Measurements from ENCODE around the gene PHETA1.

Gene PHETA1

GRCh38 chr12:111349748-111350520 lies 19.0 kb downstream of the PHETA1 start:
- no peaks in the 10 kb centered on the region for H3K36me3 ChIP-seq (ENCODE audit: control insufficient read depth, insufficient read depth, low read length)
- no peak overlapping the region for H2AFZ ChIP-seq
- H3K79me2 ChIP-seq = no peaks in the 10 kb centered on the region
- H3K27ac ChIP-seq = no peak overlapping the region
- no peaks in the 10 kb centered on the region for H3K27me3 ChIP-seq (ENCODE audit: control insufficient read depth, insufficient read depth, low read length)
- no peak overlapping the region for H3K9ac ChIP-seq
- no peak for TF ChIP-seq CTCF (IDR thresholded peaks at IDR 0.05)
- H3K9me3 ChIP-seq (ENCODE audit: control insufficient read depth, low read length) = no peaks in the 10 kb centered on the region
- H3K4me1 ChIP-seq = no peaks in the 10 kb centered on the region
- no peak overlapping the region for H3K4me3 ChIP-seq (ENCODE audit: low read depth, low read length)
- H3K4me2 ChIP-seq (ENCODE audit: low read length) = no peak overlapping the region

GRCh38 chr12:111349101-111349747 lies 19.7 kb downstream of the PHETA1 start:
- Histone ChIP-seq H3K36me3 (ENCODE audit: control insufficient read depth, insufficient read depth, low read length) (no peaks in the 10 kb centered on the region), H3K27ac (no peak overlapping the region), H3K79me2 (no peaks in the 10 kb centered on the region), H3K9me3 (ENCODE audit: control insufficient read depth, low read length) (no peaks in the 10 kb centered on the region), H3K4me2 (ENCODE audit: low read length) (no peak overlapping the region), H3K27me3 (ENCODE audit: control insufficient read depth, insufficient read depth, low read length) (no peaks in the 10 kb centered on the region), H2AFZ (no peak overlapping the region), H3K4me1 (no peaks in the 10 kb centered on the region), H3K4me3 (ENCODE audit: low read depth, low read length) (no peak overlapping the region), H3K9ac (no peak overlapping the region)
- no peak for TF ChIP-seq CTCF (IDR thresholded peaks at IDR 0.05)

GRCh38 chr12:111347891-111348644 lies 20.8 kb downstream of the PHETA1 start:
- H3K9me3 ChIP-seq (ENCODE audit: control insufficient read depth, low read length) = no peaks in the 10 kb centered on the region
- no peaks in the 10 kb centered on the region for H3K36me3 ChIP-seq (ENCODE audit: control insufficient read depth, insufficient read depth, low read length)
- H3K27me3 ChIP-seq (ENCODE audit: control insufficient read depth, insufficient read depth, low read length) = no peaks in the 10 kb centered on the region
- H3K9ac ChIP-seq = no peak overlapping the region
- no peak overlapping the region for H2AFZ ChIP-seq
- no peak overlapping the region for H3K4me2 ChIP-seq (ENCODE audit: low read length)
- H3K27ac ChIP-seq = no peak overlapping the region
- H3K79me2 ChIP-seq = no peaks in the 10 kb centered on the region
- no peaks in the 10 kb centered on the region for H3K4me1 ChIP-seq
- TF ChIP-seq CTCF (IDR thresholded peaks at IDR 0.05) = no peak
- H3K4me3 ChIP-seq (ENCODE audit: low read depth, low read length) = no peak overlapping the region

- no peaks in the 10 kb centered on the region for H3K9me3 ChIP-seq (ENCODE audit: control insufficient read depth, low read length)
- H2AFZ ChIP-seq = no peak overlapping the region
- no peak overlapping the region for H3K27ac ChIP-seq
- H3K27me3 ChIP-seq (ENCODE audit: control insufficient read depth, insufficient read depth, low read length) = no peaks in the 10 kb centered on the region
- no peak overlapping the region for H3K4me3 ChIP-seq (ENCODE audit: low read depth, low read length)
- no peaks in the 10 kb centered on the region for H3K36me3 ChIP-seq (ENCODE audit: control insufficient read depth, insufficient read depth, low read length)
- no peak overlapping the region for H3K9ac ChIP-seq
- no peaks in the 10 kb centered on the region for H3K79me2 ChIP-seq
- TF ChIP-seq CTCF (IDR thresholded peaks at IDR 0.05) = no peak
- H3K4me2 ChIP-seq (ENCODE audit: low read length) = no peak overlapping the region
- no peaks in the 10 kb centered on the region for H3K4me1 ChIP-seq
These were observed 24.5 kb downstream of the PHETA1 start for GRCh38 chr12:111344254-111344875.

Data from parathyroid adenoma (tissue), 2 donors.